Breast epithelium (tissue), 3 donors: ENCODE results near the gene NTMT2.

Experiments used
- CTCF ChIP-seq, 3 donors: fragments of 450-650 bp; IDR thresholded peaks; one replicate each; pipeline ENCODE4 v1.5.1; 2016 to 2017; ENCODE audit warnings: antibody characterized with exemption in 3 of 3, mild to moderate bottlenecking in 3 of 3, moderate library complexity in 3 of 3
- POLR2AphosphoS5 ChIP-seq, 3 donors: sonication (generic); formaldehyde crosslinking; IDR thresholded peaks; one replicate each; pipeline ENCODE4 v1.6.1; 2017; ENCODE audit warnings: antibody characterized with exemption in 3 of 3

GRCh38 chr1:170114906-170115305, 30.9 kb upstream of the NTMT2 start:
- TF ChIP-seq CTCF (IDR thresholded peaks at IDR 0.05) (no peak), POLR2AphosphoS5 (IDR thresholded peaks at IDR 0.05) (no peak)
